Left lung (tissue), 10 donors: Measurements from ENCODE around the gene IL18BP. TPM values are rescaled to one million over a fixed set of nuclear protein-coding genes. Genes with fewer than 3 reads are reported as not detected.

Experiments
- ATAC-seq: fragments of 200-7000 bp; cut with Tn5 transposase; one replicate; pipeline ENCODE4 v1.9.1; 2020; ENCODE audit warnings: moderate library complexity
- DNase-seq, 4 donors: peaks; one replicate each; pipeline ENCODE4 v3.0.0-alpha.2; 2013 to 2020
- H3K27ac ChIP-seq, 2 donors: fragments of 200-600 bp; sonication (generic) in 1 of 2; one replicate each; pipeline versions ENCODE4 v1.5.0 to v1.8.0; 2020 to 2021
- H3K27me3 ChIP-seq, 2 donors: fragments of 200-600 bp; sonication (generic) in 1 of 2; one replicate each; pipeline versions ENCODE4 v1.5.0 to v1.8.0; 2020 to 2021
- H3K36me3 ChIP-seq, 2 donors: fragments of 200-600 bp; sonication (generic) in 1 of 2; one replicate each; pipeline versions ENCODE4 v1.5.0 to v1.8.0; 2020 to 2021
- H3K4me1 ChIP-seq, 2 donors: fragments of 200-600 bp; one replicate each; pipeline ENCODE4 v1.8.0; 2021
- H3K4me3 ChIP-seq, 2 donors: fragments of 200-600 bp; sonication (generic) in 1 of 2; one replicate each; pipeline versions ENCODE4 v1.5.0 to v1.8.0; 2020 to 2021; ENCODE audit warnings: mild to moderate bottlenecking in 1 of 2
- H3K9me3 ChIP-seq, 2 donors: fragments of 200-600 bp; sonication (generic) in 1 of 2; one replicate each; pipeline versions ENCODE4 v1.5.0 to v1.8.0; 2020 to 2021
- intact Hi-C, 2 donors: fragments of 100-400 bp; cut with DNase I; formaldehyde crosslinking; loops; one replicate each; pipeline versions ENCODE4 v1.11.2 to v1.14.2; 2022
- polyA plus RNA-seq, 6 donors: library from polyadenylated mRNA; unstranded; fragments of 120-200 nt; gene quantifications; one replicate each; pipeline ENCODE4 v1.2.1, GENCODE V29; 2013; ENCODE audit not compliant: insufficient read length in 6 of 6
- total RNA-seq, 2 donors: library from RNA; stranded (reverse); fragmentation: NEBNext Ultra II Directional; extraction: Animal tissue kit (Norgen Biotek cat#: 25700); gene quantifications; one replicate each; pipeline ENCODE4 v1.2.1, GENCODE V29; 2021
- TF ChIP-seq, protein P1 (sequence below), 2 donors: fragments of 200-600 bp; sonication (generic) in 1 of 2; IDR thresholded peaks; one replicate each; pipeline versions ENCODE4 v1.5.0 to v1.8.0; 2021; ENCODE audit warnings: antibody characterized with exemption in 2 of 2
- donor health status: DM: no; HTN: yes; CAD: no.
- donor health status: DM: no; HTN: no; CAD: no.

Gene IL18BP
- total and polyA plus RNA-seq, 8 donors, result 8.9 to 20.1 (median 11.6) TPM

DNA sequence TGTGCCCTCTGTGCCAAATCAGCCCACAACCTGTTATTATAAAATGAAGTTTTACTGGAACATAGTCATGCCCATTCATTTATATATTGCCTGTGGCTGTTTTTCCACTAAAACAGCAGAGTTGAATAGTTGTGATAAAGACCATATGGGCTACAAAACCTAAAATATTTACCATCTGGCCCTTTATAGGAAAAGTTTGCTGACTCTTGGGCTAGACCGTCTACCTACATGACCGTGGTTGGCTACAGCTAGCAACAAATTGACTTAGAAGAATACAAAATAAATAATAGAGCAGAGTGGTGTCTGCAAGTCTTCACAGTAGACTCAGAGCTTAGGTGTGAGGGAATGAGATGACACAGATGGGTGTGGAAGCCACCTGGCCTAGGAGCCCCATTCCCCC lies 11.2 kb upstream of the IL18BP start:
- intact Hi-C loops, result no loop called here
- no peak for ATAC-seq
- TF ChIP-seq, protein P1, sequence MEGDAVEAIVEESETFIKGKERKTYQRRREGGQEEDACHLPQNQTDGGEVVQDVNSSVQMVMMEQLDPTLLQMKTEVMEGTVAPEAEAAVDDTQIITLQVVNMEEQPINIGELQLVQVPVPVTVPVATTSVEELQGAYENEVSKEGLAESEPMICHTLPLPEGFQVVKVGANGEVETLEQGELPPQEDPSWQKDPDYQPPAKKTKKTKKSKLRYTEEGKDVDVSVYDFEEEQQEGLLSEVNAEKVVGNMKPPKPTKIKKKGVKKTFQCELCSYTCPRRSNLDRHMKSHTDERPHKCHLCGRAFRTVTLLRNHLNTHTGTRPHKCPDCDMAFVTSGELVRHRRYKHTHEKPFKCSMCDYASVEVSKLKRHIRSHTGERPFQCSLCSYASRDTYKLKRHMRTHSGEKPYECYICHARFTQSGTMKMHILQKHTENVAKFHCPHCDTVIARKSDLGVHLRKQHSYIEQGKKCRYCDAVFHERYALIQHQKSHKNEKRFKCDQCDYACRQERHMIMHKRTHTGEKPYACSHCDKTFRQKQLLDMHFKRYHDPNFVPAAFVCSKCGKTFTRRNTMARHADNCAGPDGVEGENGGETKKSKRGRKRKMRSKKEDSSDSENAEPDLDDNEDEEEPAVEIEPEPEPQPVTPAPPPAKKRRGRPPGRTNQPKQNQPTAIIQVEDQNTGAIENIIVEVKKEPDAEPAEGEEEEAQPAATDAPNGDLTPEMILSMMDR (IDR thresholded peaks at IDR 0.05), result no peak
- H3K36me3 ChIP-seq, result peaks cover 0 to 18% of the 10 kb centered on the region in 2 donors
- no peaks in the 10 kb centered on the region for H3K27me3 ChIP-seq
- no peak overlapping the region for H3K27ac ChIP-seq
- peaks cover 4 to 5% of the 10 kb centered on the region in 2 donors for H3K4me1 ChIP-seq
- no peak overlapping the region for H3K4me3 ChIP-seq
- no peak for DNase-seq
- no peaks in the 10 kb centered on the region for H3K9me3 ChIP-seq

DNA sequence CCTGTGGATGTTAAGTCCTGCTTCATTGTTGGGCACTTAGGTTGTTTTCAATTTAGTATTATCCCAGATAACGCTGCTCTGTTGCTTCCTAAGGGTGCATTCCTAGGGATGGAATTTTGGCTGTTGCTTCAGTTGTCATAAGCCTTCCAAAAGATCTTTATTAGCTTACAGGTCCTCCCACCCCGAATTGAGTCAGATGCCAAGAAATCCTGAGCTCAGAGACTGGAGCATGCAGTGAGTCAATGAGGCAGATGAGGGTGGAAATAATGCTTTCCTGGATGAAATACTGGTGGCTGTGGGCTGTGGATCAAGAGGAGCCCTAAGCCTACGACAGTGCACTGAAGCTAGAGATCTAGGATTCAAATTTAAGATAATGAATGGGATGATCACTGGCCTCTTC lies 10.7 kb upstream of the IL18BP start:
- Histone ChIP-seq H3K27ac (no peak overlapping the region), H3K4me1 (peaks cover 4 to 5% of the 10 kb centered on the region in 2 donors)

DNA sequence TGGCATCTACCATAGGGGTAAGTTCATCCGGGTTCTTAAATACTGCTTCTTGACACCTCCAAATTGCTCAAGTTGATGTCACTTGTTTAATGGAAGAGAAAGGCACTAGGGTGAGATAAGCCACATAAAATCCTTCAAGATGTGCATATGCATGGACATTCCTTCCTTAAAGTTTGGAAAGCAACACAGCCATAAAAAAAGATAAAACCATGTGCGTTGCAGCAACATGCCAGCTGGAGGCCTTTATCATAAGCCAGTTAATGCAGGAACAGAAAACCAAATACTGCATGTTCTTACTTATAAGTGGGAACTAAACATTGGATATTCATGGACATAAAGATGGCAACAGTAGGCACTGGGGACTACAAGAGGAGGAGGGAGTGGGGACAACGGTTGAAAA lies 8.0 kb upstream of the IL18BP start:
- ATAC-seq (no peak), DNase-seq (no peak)
- peaks cover 4 to 5% of the 10 kb centered on the region in 2 donors for H3K4me1 ChIP-seq
- TF ChIP-seq, protein P1 (IDR thresholded peaks at IDR 0.05), result no peak
- no peak overlapping the region for H3K4me3 ChIP-seq
- no peaks in the 10 kb centered on the region for H3K27me3 ChIP-seq
- intact Hi-C loops, result no loop called here
- H3K9me3 ChIP-seq, result no peaks in the 10 kb centered on the region
- no peak overlapping the region for H3K27ac ChIP-seq
- peaks cover 0 to 9% of the 10 kb centered on the region in 2 donors for H3K36me3 ChIP-seq

More for the DNA sequence above, 10.7 kb upstream of the IL18BP start:
- TF ChIP-seq, protein P1 (IDR thresholded peaks at IDR 0.05), result no peak
- Histone ChIP-seq H3K4me3 (no peak overlapping the region), H3K27me3 (no peaks in the 10 kb centered on the region), H3K9me3 (no peaks in the 10 kb centered on the region), H3K36me3 (peaks cover 0 to 18% of the 10 kb centered on the region in 2 donors)
- DNase-seq (no peak), ATAC-seq (peak; percentile 46)
- intact Hi-C loops, result no loop called here

DNA sequence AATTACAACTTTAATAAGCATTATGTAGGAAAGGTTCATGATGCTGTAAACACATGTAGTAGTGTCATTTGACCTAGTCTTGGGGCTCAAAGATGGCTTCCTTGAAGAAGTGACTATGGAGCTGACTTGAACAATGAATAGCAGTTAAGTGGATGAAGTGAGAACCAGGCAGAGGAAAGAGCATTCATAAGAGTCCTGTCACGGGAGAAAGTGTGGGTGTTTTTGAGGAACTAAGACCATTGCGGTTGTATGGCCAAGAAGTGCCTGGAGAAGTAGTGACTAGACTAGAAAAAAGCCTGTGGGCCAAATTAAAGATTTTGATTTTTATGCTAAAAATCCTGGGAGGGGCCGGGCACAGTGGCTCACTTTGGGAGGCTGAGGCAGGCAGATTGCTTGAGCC lies 7.2 kb upstream of the IL18BP start:
- H3K9me3 ChIP-seq, result no peaks in the 10 kb centered on the region
- DNase-seq, result no peak
- TF ChIP-seq, protein P1 (IDR thresholded peaks at IDR 0.05), result no peak
- peaks cover 4 to 8% of the 10 kb centered on the region in 2 donors for H3K4me1 ChIP-seq
- peaks cover 0 to 9% of the 10 kb centered on the region in 2 donors for H3K36me3 ChIP-seq
- H3K4me3 ChIP-seq, result no peak overlapping the region
- H3K27me3 ChIP-seq, result no peaks in the 10 kb centered on the region
- H3K27ac ChIP-seq, result peak overlapping the region in 1 of 2 donors; percentile 51
- intact Hi-C loops, result no loop called here
- peak; percentile 67 for ATAC-seq

DNA sequence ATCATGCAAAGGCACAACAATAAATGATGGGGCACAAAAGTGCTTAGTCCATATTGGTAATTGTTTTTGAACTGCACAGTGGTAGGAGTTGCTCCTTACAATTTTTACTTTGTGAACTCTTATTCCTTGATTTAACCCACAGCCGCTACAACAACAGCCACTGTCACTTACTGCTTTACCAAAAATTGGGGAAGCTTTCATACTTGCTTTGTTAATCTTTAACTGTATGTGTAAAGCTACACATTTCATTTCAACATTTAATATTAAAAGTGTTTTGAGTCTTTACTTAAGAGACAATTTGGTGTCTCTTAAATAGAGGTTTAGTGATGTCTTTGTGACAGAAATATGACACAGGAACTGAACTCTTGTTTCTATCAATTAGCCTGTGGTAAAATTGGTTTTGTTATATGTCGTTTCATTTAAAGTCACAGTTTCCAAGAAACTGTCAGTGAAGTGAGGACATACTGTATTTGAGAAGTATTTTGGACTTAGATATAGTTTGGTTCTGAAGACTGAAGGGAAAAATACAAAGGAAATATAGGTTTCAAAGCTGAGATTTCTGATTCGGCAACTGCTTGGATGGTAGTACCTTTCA lies 6.5 kb upstream of the IL18BP start:
- H3K27ac ChIP-seq, result peak overlapping the region in 1 of 2 donors; percentile 51

More for the DNA sequence above, 6.5 kb upstream of the IL18BP start:
- TF ChIP-seq, protein P1 (IDR thresholded peaks at IDR 0.05), result no peak
- intact Hi-C loops, result no loop called here
- no peak for DNase-seq
- Histone ChIP-seq H3K4me1 (peaks cover 4 to 15% of the 10 kb centered on the region in 2 donors), H3K36me3 (peaks cover 0 to 5% of the 10 kb centered on the region in 2 donors), H3K27me3 (no peaks in the 10 kb centered on the region), H3K4me3 (no peak overlapping the region), H3K9me3 (no peaks in the 10 kb centered on the region)
- ATAC-seq, result no peak
